ENCODE measurements around the gene ELFN1.

Gene ELFN1

DNA sequence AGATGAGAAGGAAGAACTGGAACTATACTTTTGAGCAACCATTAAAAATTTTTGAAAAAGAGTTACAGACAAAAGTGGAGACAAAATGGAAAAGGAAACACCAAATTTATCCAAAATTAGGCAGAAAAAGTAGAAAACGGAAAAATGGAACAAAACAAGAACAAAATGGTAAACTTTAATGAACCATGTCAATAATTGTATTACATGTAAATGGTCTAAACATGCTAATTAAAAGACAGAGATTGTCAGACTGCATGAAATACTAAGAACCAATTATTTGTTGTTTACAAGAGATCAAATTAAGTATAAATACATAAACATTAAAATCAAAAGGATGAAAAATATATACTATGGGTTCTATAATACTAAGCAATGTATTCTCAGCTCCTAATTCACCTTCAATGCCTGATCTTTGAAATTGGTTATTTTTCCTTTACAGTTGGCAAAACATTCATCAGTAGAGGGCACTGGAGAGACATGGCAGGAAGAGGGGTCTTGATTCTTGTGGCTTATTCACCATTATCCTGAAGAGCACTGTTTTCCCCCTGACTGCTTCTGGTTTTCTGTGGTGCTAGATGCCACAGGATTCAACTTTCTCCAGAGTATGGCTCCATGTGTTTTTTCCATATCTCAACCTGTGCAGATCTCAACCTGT is 124.9 kb downstream of the ELFN1 start:
- DNase-seq (ENCODE audit: low read depth), result no peak
